ENCODE data around the gene UCN3. TPM values are rescaled to one million over a fixed set of nuclear protein-coding genes. Genes with fewer than 3 reads are reported as not detected.

Gene UCN3
- polyA plus RNA-seq, 2 of the 4 experiments (the other 2 are of a cell fraction): not detected

- TF ChIP-seq MAZ (IDR thresholded peaks at IDR 0.05; ENCODE audit: borderline replicate concordance, low read depth, low read length) (no peak), CHD4 (IDR thresholded peaks at IDR 0.05; ENCODE audit: borderline replicate concordance) (no peak)
Measured at GRCh38 chr10:5370493-5371352, 6.0 kb downstream of the UCN3 start (continued).

GRCh38 chr10:5373307-5373706, 8.5 kb downstream of the UCN3 start:
- Histone ChIP-seq H3K4me1 (no peaks in the 10 kb centered on the region), H3K4me3 (no peak overlapping the region), H3K4me2 (no peak overlapping the region), H3K9me3 (no peaks in the 10 kb centered on the region), H3K27ac (no peak overlapping the region)
- TF ChIP-seq RCOR1 (IDR thresholded peaks at IDR 0.05; ENCODE audit: low read depth, low read length): no peak
- no peak for TF ChIP-seq POLR2A (IDR thresholded peaks at IDR 0.05; ENCODE audit: low read length)
- TF ChIP-seq RNF2 (IDR thresholded peaks at IDR 0.05; ENCODE audit: borderline replicate concordance, low read depth): no peak
- no peak for TF ChIP-seq GATA3 (IDR thresholded peaks at IDR 0.05; ENCODE audit: borderline replicate concordance)
- no peak for FAIRE-seq
- ChIA-PET CTCF (interaction anchor here (0.5 to 1.0 kb wide), 2 partner anchors 12 to 53 kb away, joined by 3 read pairs; no protein-coding TSS in a partner anchor), POLR2A (no interaction called here)
- no peak for ATAC-seq
- DNase-seq (ENCODE audit: low read depth in 1 of 2, low spot score in 1 of 2): no peak
- 64% methylated on average over 4 of the region's 4 CpGs for WGBS (ENCODE audit: missing lambda C conversion rate)

- Histone ChIP-seq H3K9me3 (no peaks in the 10 kb centered on the region), H3K4me3 (no peak overlapping the region), H3K27ac (no peak overlapping the region), H3K4me2 (no peak overlapping the region), H3K4me1 (no peaks in the 10 kb centered on the region)
- TF ChIP-seq HOXB5 (CRISPR knock-in tag; IDR thresholded peaks at IDR 0.05) (no peak), ZFP36 (IDR thresholded peaks at IDR 0.05; ENCODE audit: borderline replicate concordance, partially characterized antibody) (no peak), CBX2 (IDR thresholded peaks at IDR 0.05; ENCODE audit: borderline replicate concordance, low read depth) (no peak), EHMT2 (IDR thresholded peaks at IDR 0.05; ENCODE audit: low read depth) (no peak), CHD2 (IDR thresholded peaks at IDR 0.05; ENCODE audit: low read length, partially characterized antibody) (no peak), RAD21 (conservative IDR thresholded peaks at IDR 0.05 in 1 of 2, IDR thresholded peaks at IDR 0.05 in 1 of 2) (no peak), RFX5 (IDR thresholded peaks at IDR 0.05) (no peak), HDAC2 (IDR thresholded peaks at IDR 0.05) (no peak), TP53 (CRISPR knock-in tag; IDR thresholded peaks at IDR 0.05) (no peak), ATOH8 (CRISPR knock-in tag; IDR thresholded peaks at IDR 0.05; ENCODE audit: low read depth) (no peak), EHF (CRISPR knock-in tag; IDR thresholded peaks at IDR 0.05) (no peak), FOXS1 (CRISPR knock-in tag; IDR thresholded peaks at IDR 0.05) (no peak), JUN (IDR thresholded peaks at IDR 0.05) (no peak), NPAS2 (CRISPR knock-in tag; IDR thresholded peaks at IDR 0.05; ENCODE audit: borderline replicate concordance) (no peak), EP300 (IDR thresholded peaks at IDR 0.05) (no peak), NR3C1 (IDR thresholded peaks at IDR 0.05) (no peak)
- FAIRE-seq (no peak), ATAC-seq (no peak), DNase-seq (ENCODE audit: low read depth in 1 of 2, low spot score in 1 of 2) (no peak)
- POLR2A ChIA-PET: no interaction called here
- CTCF ChIA-PET: interaction anchor here (1.0 to 1.5 kb wide), 2 partner anchors 12 to 60 kb away, joined by 3 to 4 read pairs; no protein-coding TSS in a partner anchor
- WGBS (ENCODE audit: missing lambda C conversion rate): 87% methylated on average over 19 of the region's 22 CpGs
Measured at GRCh38 chr10:5373891-5374611, 9.3 kb downstream of the UCN3 start.
